SK-N-SH (cell line): ENCODE measurements around the gene AFF1. TPM values are rescaled to one million over a fixed set of nuclear protein-coding genes. Genes with fewer than 3 reads are reported as not detected.

Source experiments
- CTCF ChIA-PET: fragments of 300-600, 350-600 bp; formaldehyde crosslinking; extraction: SDS; loops from one replicate; lab custom pipeline; 2021; lab: Yijun Ruan, JAX
- POLR2A ChIA-PET: fragments of 350-600 bp; sonication (Branson Sonifier 250); formaldehyde crosslinking; extraction: SDS; loops from one replicate; lab custom pipeline; 2020; ENCODE audit warnings: antibody characterized with exemption, inconsistent platforms; lab: Yijun Ruan, JAX
- DNase-seq: peaks from one replicate; pipeline ENCODE4 v3.0.0; 2012
- H2AFZ ChIP-seq: fragments of 200-600 bp; sonication (generic); 2 replicates; pipeline ENCODE4 v1.8.1; 2016; ENCODE audit warnings: antibody characterized with exemption, mild to moderate bottlenecking, low read depth
- H3F3A ChIP-seq: fragments of 200-600 bp; sonication (generic); replicated peaks from 2 replicates; pipeline ENCODE3; 2016; ENCODE audit warnings: antibody characterized with exemption, mild to moderate bottlenecking; ENCODE audit not compliant: insufficient read depth
- H3K27ac ChIP-seq, 2 experiments: fragments of 200-500 bp in 1 of 2; fragments of 200-600 bp in 1 of 2; sonication (Bioruptor generic) in 1 of 2; sonication (generic), shearing (Covaris generic) in 1 of 2; 2 replicates each; pipeline versions ENCODE4 v1.5.1 to v1.6.1; 2014 to 2016; ENCODE audit warnings: low read depth in 2 of 2, inconsistent platforms in 1 of 2, low read length in 1 of 2, mild to moderate bottlenecking in 1 of 2, mixed read lengths in 1 of 2
- H3K27me3 ChIP-seq: fragments of 200-600 bp; sonication (generic), shearing (Covaris generic); 2 replicates; pipeline ENCODE4 v1.6.1; 2016; ENCODE audit warnings: mixed run types; ENCODE audit not compliant: insufficient read depth
- H3K36me3 ChIP-seq, 2 experiments: fragments of 200-500 bp in 1 of 2; fragments of 200-600 bp in 1 of 2; sonication (Bioruptor generic) in 1 of 2; sonication (generic) in 1 of 2; replicated peaks in 1 of 2; 2 replicates each; pipeline versions ENCODE3 to v1.5.1; 2014 to 2016; ENCODE audit warnings: low read length in 1 of 2, mild to moderate bottlenecking in 1 of 2; ENCODE audit not compliant: insufficient read depth in 2 of 2, control insufficient read depth in 1 of 2
- H3K4me1 ChIP-seq, 2 experiments: fragments of 200-500 bp in 1 of 2; fragments of 200-600 bp in 1 of 2; sonication (Bioruptor generic) in 1 of 2; sonication (generic), shearing (Covaris generic) in 1 of 2; 2 replicates each; pipeline versions ENCODE4 v1.5.1 to v1.6.1; 2014 to 2016; ENCODE audit warnings: low read depth in 1 of 2, low read length in 1 of 2, mixed run types in 1 of 2; ENCODE audit not compliant: insufficient read depth in 2 of 2, control insufficient read depth in 1 of 2
- H3K4me2 ChIP-seq: fragments of 200-600 bp; sonication (generic), shearing (Covaris generic); 2 replicates; pipeline ENCODE4 v1.6.1; 2017; ENCODE audit warnings: mixed run types
- H3K4me3 ChIP-seq, 2 experiments: fragments of 200-500 bp in 1 of 2; fragments of 200-600 bp in 1 of 2; sonication (Bioruptor generic) in 1 of 2; sonication (generic), shearing (Covaris generic) in 1 of 2; 2 replicates each; pipeline versions ENCODE4 v1.5.1 to v1.8.1; 2014 to 2016; ENCODE audit warnings: low read depth in 2 of 2, inconsistent platforms in 1 of 2, low read length in 1 of 2, mild to moderate bottlenecking in 1 of 2, mixed read lengths in 1 of 2, moderate library complexity in 1 of 2
- H3K79me2 ChIP-seq: fragments of 200-600 bp; sonication (generic); 2 replicates; pipeline ENCODE4 v1.8.1; 2017; ENCODE audit warnings: mild to moderate bottlenecking; ENCODE audit not compliant: insufficient read depth
- H3K9ac ChIP-seq: fragments of 200-600 bp; sonication (generic); 2 replicates; pipeline ENCODE4 v1.6.1; 2017; ENCODE audit warnings: mixed run types
- H3K9me2 ChIP-seq: fragments of 200-600 bp; sonication (generic); 2 replicates; pipeline ENCODE4 v1.6.1; 2017; ENCODE audit warnings: mixed run types
- H3K9me3 ChIP-seq: fragments of 200-600 bp; sonication (generic); 2 replicates; pipeline ENCODE4 v1.6.1; 2017; ENCODE audit warnings: mixed run types, mild to moderate bottlenecking, moderate library complexity
- H4K20me1 ChIP-seq: fragments of 200-600 bp; sonication (generic); 2 replicates; pipeline ENCODE4 v1.6.1; 2017; ENCODE audit warnings: mild to moderate bottlenecking, mixed run types; ENCODE audit not compliant: insufficient read depth
- CHD2 ChIP-seq: fragments of 150-350 bp; IDR thresholded peaks from 2 replicates; pipeline ENCODE4 v1.6.1; 2018; ENCODE audit warnings: low read length; ENCODE audit not compliant: partially characterized antibody
- ELF1 ChIP-seq: IDR thresholded peaks from 2 replicates; pipeline ENCODE4 v1.4.0; 2012
- FOXJ3 ChIP-seq: sonication (generic); formaldehyde crosslinking; IDR thresholded peaks from 2 replicates; pipeline ENCODE4 v1.5.1; 2020; ENCODE audit warnings: mild to moderate bottlenecking, missing genetic modification reagents
- FOXM1 ChIP-seq: IDR thresholded peaks from 2 replicates; pipeline ENCODE4 v1.4.0; 2012; ENCODE audit warnings: low read depth, mild to moderate bottlenecking
- GATA2 ChIP-seq: sonication (generic); formaldehyde crosslinking; IDR thresholded peaks from 2 replicates; pipeline ENCODE4 v1.5.0; 2020; ENCODE audit warnings: mild to moderate bottlenecking, missing genetic modification reagents
- JUND ChIP-seq: IDR thresholded peaks from 2 replicates; pipeline ENCODE4 v1.4.0; 2012
- RAD21 ChIP-seq: IDR thresholded peaks from 2 replicates; pipeline ENCODE4 v1.6.1; 2012; ENCODE audit warnings: mild to moderate bottlenecking, low read length
- RCOR1 ChIP-seq: fragments of 150-350 bp; IDR thresholded peaks from 2 replicates; pipeline ENCODE4 v1.6.1; 2017; ENCODE audit warnings: antibody characterized with exemption, low read length
- RFX5 ChIP-seq: IDR thresholded peaks from 2 replicates; pipeline ENCODE4 v1.6.1; 2012; ENCODE audit warnings: mild to moderate bottlenecking, improper control_type of control experiment, low read length
- SIN3A ChIP-seq: IDR thresholded peaks from 2 replicates; pipeline ENCODE4 v1.6.1; 2012; ENCODE audit warnings: low read depth, mild to moderate bottlenecking, low read length, moderate library complexity, borderline replicate concordance
- SMC3 ChIP-seq: IDR thresholded peaks from 2 replicates; pipeline ENCODE4 v1.6.1; 2012; ENCODE audit warnings: low read depth, low read length, improper control_type of control experiment
- TAF1 ChIP-seq: IDR thresholded peaks from 2 replicates; pipeline ENCODE4 v1.6.1; 2012; ENCODE audit warnings: low read depth, mild to moderate bottlenecking, low read length, moderate library complexity, borderline replicate concordance
- YY1 ChIP-seq: IDR thresholded peaks from 2 replicates; pipeline ENCODE4 v1.4.0; 2012; ENCODE audit warnings: low read depth, mild to moderate bottlenecking
- WGBS: methylation state at CpG from one replicate; pipeline ENCODE4 v1.1.6; 2017; ENCODE audit warnings: low lambda C conversion rate; 5-methylcytosine and 5-hydroxymethylcytosine counted together
- polyA plus RNA-seq, 3 experiments: library from polyadenylated mRNA; depleted of rRNA; stranded (reverse); fragments of >200 nt; gene quantifications; 2 replicates each; pipeline ENCODE4 v1.2.3, GENCODE V29; 2012
- TF ChIP-seq, protein P1 (sequence below): IDR thresholded peaks from 2 replicates; pipeline ENCODE4 v1.4.0; 2012; ENCODE audit warnings: low read depth
- TF ChIP-seq, protein P2 (sequence below): IDR thresholded peaks from 2 replicates; pipeline ENCODE4 v1.4.0; 2012; ENCODE audit warnings: low read depth, borderline replicate concordance
- TF ChIP-seq, protein P3 (sequence below): fragments of 200-600 bp; sonication (generic); IDR thresholded peaks from 2 replicates; pipeline ENCODE4 v1.6.1; 2017; ENCODE audit warnings: antibody characterized with exemption, mild to moderate bottlenecking, moderate library complexity
- TF ChIP-seq, protein P4 (sequence below): IDR thresholded peaks from 2 replicates; pipeline ENCODE4; 2012

The AFF1 gene
- polyA plus RNA-seq, 1 of the 3 experiments (the other 2 are of a cell fraction) = 2.7 TPM

DNA sequence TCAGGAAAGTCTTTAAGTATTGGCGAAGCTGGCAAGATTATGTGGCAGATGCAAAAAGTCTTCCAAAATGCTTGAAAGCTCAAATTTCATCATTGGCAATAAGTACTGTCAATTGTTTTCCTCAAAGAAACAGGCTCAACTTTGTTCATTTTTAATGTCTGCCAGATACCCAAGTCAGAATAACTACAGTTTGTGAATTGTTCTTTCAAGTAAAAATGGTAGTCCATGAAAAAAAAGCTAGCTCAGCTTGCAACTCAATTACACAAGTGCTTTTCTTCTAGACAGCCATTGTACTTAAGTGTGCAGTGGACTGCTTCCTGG lies 70.5 kb downstream of the AFF1 start:
- no peak overlapping the region for H3K4me3 ChIP-seq
- no peak for DNase-seq
- H4K20me1 ChIP-seq = no peaks in the 10 kb centered on the region
- no peaks in the 10 kb centered on the region for H3K9me3 ChIP-seq
- WGBS = 94% methylated on average over 1 of the region's 1 CpG
- H3K9me2 ChIP-seq = no peaks in the 10 kb centered on the region
- CTCF ChIA-PET = interaction anchor here (0.7 to 5.5 kb wide), 4 partner anchors 68 to 88 kb away, joined by 3 to 35 read pairs (median 10); partner anchors contain the start of gene AFF1
- no peak overlapping the region for H3K9ac ChIP-seq
- H3K36me3 ChIP-seq = no peaks in the 10 kb centered on the region
- peaks cover 5% of the 10 kb centered on the region for H3F3A ChIP-seq
- 0 out of 2 replicates have a peak overlapping the region, but pooled peaks have one; percentile 82 for H3K4me2 ChIP-seq
- H2AFZ ChIP-seq = no peak overlapping the region
- peak overlapping the region in 1 of 2 experiments; percentile 98; a peak in 1 of 4 replicates for H3K27ac ChIP-seq
- H3K4me1 ChIP-seq = peaks cover under 1 to 11% of the 10 kb centered on the region in 2 experiments
- peaks cover 25% of the 10 kb centered on the region for H3K79me2 ChIP-seq
- TF ChIP-seq TAF1 (no peak), FOXJ3 (CRISPR knock-in tag) (no peak), RFX5 (no peak), RCOR1 (no peak), ELF1 (no peak), SIN3A (no peak), SMC3 (no peak), CHD2 (no peak), YY1 (no peak), FOXM1 (no peak), GATA2 (CRISPR knock-in tag) (no peak), RAD21 (no peak), JUND (no peak)
- TF ChIP-seq, protein P1, sequence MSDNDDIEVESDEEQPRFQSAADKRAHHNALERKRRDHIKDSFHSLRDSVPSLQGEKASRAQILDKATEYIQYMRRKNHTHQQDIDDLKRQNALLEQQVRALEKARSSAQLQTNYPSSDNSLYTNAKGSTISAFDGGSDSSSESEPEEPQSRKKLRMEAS = no peak
- TF ChIP-seq, protein P2, sequence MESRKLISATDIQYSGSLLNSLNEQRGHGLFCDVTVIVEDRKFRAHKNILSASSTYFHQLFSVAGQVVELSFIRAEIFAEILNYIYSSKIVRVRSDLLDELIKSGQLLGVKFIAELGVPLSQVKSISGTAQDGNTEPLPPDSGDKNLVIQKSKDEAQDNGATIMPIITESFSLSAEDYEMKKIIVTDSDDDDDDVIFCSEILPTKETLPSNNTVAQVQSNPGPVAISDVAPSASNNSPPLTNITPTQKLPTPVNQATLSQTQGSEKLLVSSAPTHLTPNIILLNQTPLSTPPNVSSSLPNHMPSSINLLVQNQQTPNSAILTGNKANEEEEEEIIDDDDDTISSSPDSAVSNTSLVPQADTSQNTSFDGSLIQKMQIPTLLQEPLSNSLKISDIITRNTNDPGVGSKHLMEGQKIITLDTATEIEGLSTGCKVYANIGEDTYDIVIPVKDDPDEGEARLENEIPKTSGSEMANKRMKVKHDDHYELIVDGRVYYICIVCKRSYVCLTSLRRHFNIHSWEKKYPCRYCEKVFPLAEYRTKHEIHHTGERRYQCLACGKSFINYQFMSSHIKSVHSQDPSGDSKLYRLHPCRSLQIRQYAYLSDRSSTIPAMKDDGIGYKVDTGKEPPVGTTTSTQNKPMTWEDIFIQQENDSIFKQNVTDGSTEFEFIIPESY = no peak
- TF ChIP-seq, protein P3, sequence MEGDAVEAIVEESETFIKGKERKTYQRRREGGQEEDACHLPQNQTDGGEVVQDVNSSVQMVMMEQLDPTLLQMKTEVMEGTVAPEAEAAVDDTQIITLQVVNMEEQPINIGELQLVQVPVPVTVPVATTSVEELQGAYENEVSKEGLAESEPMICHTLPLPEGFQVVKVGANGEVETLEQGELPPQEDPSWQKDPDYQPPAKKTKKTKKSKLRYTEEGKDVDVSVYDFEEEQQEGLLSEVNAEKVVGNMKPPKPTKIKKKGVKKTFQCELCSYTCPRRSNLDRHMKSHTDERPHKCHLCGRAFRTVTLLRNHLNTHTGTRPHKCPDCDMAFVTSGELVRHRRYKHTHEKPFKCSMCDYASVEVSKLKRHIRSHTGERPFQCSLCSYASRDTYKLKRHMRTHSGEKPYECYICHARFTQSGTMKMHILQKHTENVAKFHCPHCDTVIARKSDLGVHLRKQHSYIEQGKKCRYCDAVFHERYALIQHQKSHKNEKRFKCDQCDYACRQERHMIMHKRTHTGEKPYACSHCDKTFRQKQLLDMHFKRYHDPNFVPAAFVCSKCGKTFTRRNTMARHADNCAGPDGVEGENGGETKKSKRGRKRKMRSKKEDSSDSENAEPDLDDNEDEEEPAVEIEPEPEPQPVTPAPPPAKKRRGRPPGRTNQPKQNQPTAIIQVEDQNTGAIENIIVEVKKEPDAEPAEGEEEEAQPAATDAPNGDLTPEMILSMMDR = no peak
- TF ChIP-seq, protein P4, sequence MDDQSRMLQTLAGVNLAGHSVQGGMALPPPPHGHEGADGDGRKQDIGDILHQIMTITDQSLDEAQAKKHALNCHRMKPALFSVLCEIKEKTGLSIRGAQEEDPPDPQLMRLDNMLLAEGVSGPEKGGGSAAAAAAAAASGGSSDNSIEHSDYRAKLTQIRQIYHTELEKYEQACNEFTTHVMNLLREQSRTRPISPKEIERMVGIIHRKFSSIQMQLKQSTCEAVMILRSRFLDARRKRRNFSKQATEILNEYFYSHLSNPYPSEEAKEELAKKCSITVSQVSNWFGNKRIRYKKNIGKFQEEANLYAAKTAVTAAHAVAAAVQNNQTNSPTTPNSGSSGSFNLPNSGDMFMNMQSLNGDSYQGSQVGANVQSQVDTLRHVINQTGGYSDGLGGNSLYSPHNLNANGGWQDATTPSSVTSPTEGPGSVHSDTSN = no peak
- POLR2A ChIA-PET = interaction anchor here (0.6 kb wide), 1 partner anchor 376 kb away, joined by 6 read pairs; no protein-coding TSS in a partner anchor
- H3K27me3 ChIP-seq = no peaks in the 10 kb centered on the region
